K562 (cell line): Measurements from ENCODE around the gene MAP3K20. TPM values are rescaled to one million over a fixed set of nuclear protein-coding genes. Genes with fewer than 3 reads are reported as not detected.

ENCODE experiments used
- ATAC-seq: fragments of 200-7000 bp; cut with Tn5 transposase; 3 replicates; pipeline ENCODE4 v1.9.1; 2020; ENCODE audit warnings: moderate library complexity
- BruUV-seq: library from RNA; stranded (reverse); fragments of 400-500 nt; replicated peaks from 2 replicates; lab custom pipeline; 2021; lab: Mats Ljungman, UMichigan
- CTCF ChIA-PET: fragments of 300-600 bp; formaldehyde crosslinking; extraction: SDS; loops from one replicate; lab custom pipeline; 2021; ENCODE audit warnings: low intra/inter-chr PET ratio; lab: Yijun Ruan, JAX
- POLR2A ChIA-PET: fragments of 300-600, 350-650 bp; sonication (Branson Sonifier 250); formaldehyde crosslinking; extraction: SDS; loops from one replicate; lab custom pipeline; 2021; ENCODE audit warnings: antibody characterized with exemption, inconsistent platforms; lab: Yijun Ruan, JAX
- DNase-seq, 4 experiments: peaks; one replicate each; pipeline versions ENCODE4 v3.0.0 to v3.0.0-alpha.2; 2011 to 2018; ENCODE audit warnings: low spot score in 3 of 4, mixed read lengths in 3 of 4; ENCODE audit errors: extremely low read depth in 1 of 4
- FAIRE-seq: peaks from 2 replicates; lab custom pipeline; 2011; peaks lifted over from hg19 to GRCh38; lab: Jason Lieb, UNC
- H2AFZ ChIP-seq: 2 replicates; pipeline ENCODE4 v1.6.0; 2011; ENCODE audit warnings: low read depth, low read length, control low read depth, inconsistent platforms
- H3K27ac ChIP-seq: fragments of 200-600 bp; 3 replicates; pipeline ENCODE4 v1.8.0; 2011; ENCODE audit warnings: low read depth, mild to moderate bottlenecking, control low read depth, inconsistent platforms, low read length, moderate library complexity, mixed read lengths; ENCODE audit errors: extremely low read depth
- H3K27me3 ChIP-seq, 2 experiments: fragments of 300-600 bp in 1 of 2; 2 replicates in 1 of 2; 3 replicates in 1 of 2; pipeline versions ENCODE4 v1.6.0 to v1.8.0; 2011; ENCODE audit warnings: inconsistent platforms in 2 of 2, low read length in 2 of 2, mild to moderate bottlenecking in 1 of 2, mixed read lengths in 1 of 2, moderate library complexity in 1 of 2; ENCODE audit not compliant: control insufficient read depth in 2 of 2, insufficient read depth in 2 of 2
- H3K36me3 ChIP-seq: fragments of 300-600 bp; 3 replicates; pipeline ENCODE4 v1.8.0; 2011; ENCODE audit warnings: mild to moderate bottlenecking, low read length, inconsistent platforms; ENCODE audit not compliant: control insufficient read depth, insufficient read depth
- H3K4me1 ChIP-seq, 2 experiments: fragments of 200-600 bp in 1 of 2; replicated peaks in 1 of 2; 2 replicates in 1 of 2; 3 replicates in 1 of 2; pipeline versions ENCODE4 v1.5.1 to v1.8.0; 2011; ENCODE audit warnings: inconsistent platforms in 2 of 2, low read length in 2 of 2, mild to moderate bottlenecking in 1 of 2, mixed read lengths in 1 of 2, moderate library complexity in 1 of 2; ENCODE audit not compliant: control insufficient read depth in 2 of 2, insufficient read depth in 2 of 2
- H3K4me2 ChIP-seq: 2 replicates; pipeline ENCODE4 v1.6.1; 2011; ENCODE audit warnings: low read length, control low read depth, inconsistent platforms, mixed read lengths; ENCODE audit not compliant: insufficient read depth
- H3K4me3 ChIP-seq: fragments of 200-600 bp; sonication (generic), shearing (Covaris generic); 2 replicates; pipeline ENCODE4 v1.5.1; 2016; ENCODE audit warnings: control low read depth, inconsistent platforms
- H3K79me2 ChIP-seq: fragments of 200-600 bp; 3 replicates; pipeline ENCODE4 v1.8.0; 2011; ENCODE audit warnings: low read length, inconsistent platforms; ENCODE audit not compliant: control insufficient read depth, insufficient read depth
- H3K9ac ChIP-seq, 2 experiments: 2 replicates each; pipeline versions ENCODE4 v1.6.0 to v1.6.1; 2011; ENCODE audit warnings: low read depth in 2 of 2, low read length in 2 of 2, control low read depth in 1 of 2, inconsistent platforms in 1 of 2, mild to moderate bottlenecking in 1 of 2, mixed read lengths in 1 of 2; ENCODE audit not compliant: insufficient read depth in 1 of 2
- H3K9me1 ChIP-seq: one replicate; pipeline ENCODE4 v1.6.0; 2011; ENCODE audit warnings: inconsistent platforms, mild to moderate bottlenecking, low read length, moderate library complexity; ENCODE audit not compliant: control insufficient read depth, insufficient read depth
- H3K9me3 ChIP-seq: replicated peaks from 2 replicates; pipeline ENCODE4 v1.5.1; 2011; ENCODE audit warnings: low read depth, low read length, inconsistent platforms; ENCODE audit not compliant: control insufficient read depth, insufficient read depth
- H4K20me1 ChIP-seq: replicated peaks from 2 replicates; pipeline ENCODE4 v1.6.1; 2011; ENCODE audit warnings: low read length, inconsistent platforms, mixed read lengths; ENCODE audit not compliant: control insufficient read depth, insufficient read depth
- ARID4B ChIP-seq: sonication (generic); formaldehyde crosslinking; IDR thresholded peaks from 2 replicates; pipeline ENCODE4 v1.8.0; 2022; ENCODE audit warnings: mild to moderate bottlenecking, missing genetic modification reagents
- E2F5 ChIP-seq: sonication (generic); formaldehyde crosslinking; IDR thresholded peaks from 2 replicates; pipeline ENCODE4 v1.8.0; 2022; ENCODE audit warnings: mild to moderate bottlenecking, missing genetic modification reagents
- GTF2E2 ChIP-seq: fragments of 200-800 bp; sonication (Bioruptor generic); IDR thresholded peaks from 2 replicates; pipeline ENCODE4 v1.6.1; 2016; ENCODE audit warnings: missing genetic modification characterization, missing compliant biosample characterization
- ZNF23 ChIP-seq: fragments of 250-450 bp; sonication (Bioruptor Pico); IDR thresholded peaks from 2 replicates; pipeline ENCODE4 v1.4.0; 2020; ENCODE audit warnings: mild to moderate bottlenecking
- WGBS: fragments of 100-300 bp; shearing (Covaris generic); methylation state at CpG from one replicate; pipeline ENCODE4 v1.1.6; 2016; ENCODE audit warnings: low coverage, mixed read lengths; ENCODE audit not compliant: insufficient coverage; ENCODE audit errors: missing lambda C conversion rate; 5-methylcytosine and 5-hydroxymethylcytosine counted together
- in situ Hi-C: fragments of 300-500 bp; cut with MboI; formaldehyde crosslinking; loops from 4 replicates; pipeline ENCODE4 v1.15.0; 2018; ENCODE audit warnings: inconsistent platforms, mixed read lengths
- intact Hi-C: fragments of 100-400 bp; cut with micrococcal nuclease; formaldehyde crosslinking; loops from 2 replicates; pipeline ENCODE4 v1.14.2; 2022
- polyA plus RNA-seq, 8 experiments: library from polyadenylated mRNA; depleted of rRNA in 4 of 8; stranded (reverse) in 5 of 8; unstranded in 3 of 8; fragments of >200 nt; fragmentation: Nextera tagmentation in 2 of 8; fragmentation: Illumina TruSeq in 1 of 8; extraction: Ambion mirVana in 2 of 8; extraction: Trizol in 1 of 8; gene quantifications; 2 replicates each; pipeline versions ENCODE4 v1.2.1 to v1.2.3, GENCODE V29; 2011 to 2014; ENCODE audit warnings: inconsistent platforms in 1 of 8, missing spikeins in 1 of 8
- total RNA-seq, 7 experiments: library from RNA; depleted of rRNA in 6 of 7; stranded (reverse); fragments of >200 nt in 6 of 7; fragmentation: Illumina TruSeq in 2 of 7; extraction: Trizol in 2 of 7; gene quantifications; 2 replicates each; pipeline versions ENCODE4 v1.2.1 to v1.2.3, GENCODE V29; 2011 to 2021; ENCODE audit warnings: low replicate concordance in 1 of 7
- TF ChIP-seq, protein P1 (sequence below): fragments of 250-450 bp; sonication (Bioruptor Pico); IDR thresholded peaks from 2 replicates; pipeline ENCODE4 v1.8.0; 2021; ENCODE audit warnings: moderate library complexity, mild to moderate bottlenecking, inconsistent platforms

MAP3K20 gene
- total and polyA plus RNA-seq, 9 of the 15 experiments (the other 6 are each of a cell fraction or from before 2014, with no cell fraction given) = 9.8 to 34.2 (median 27.3) TPM

DNA sequence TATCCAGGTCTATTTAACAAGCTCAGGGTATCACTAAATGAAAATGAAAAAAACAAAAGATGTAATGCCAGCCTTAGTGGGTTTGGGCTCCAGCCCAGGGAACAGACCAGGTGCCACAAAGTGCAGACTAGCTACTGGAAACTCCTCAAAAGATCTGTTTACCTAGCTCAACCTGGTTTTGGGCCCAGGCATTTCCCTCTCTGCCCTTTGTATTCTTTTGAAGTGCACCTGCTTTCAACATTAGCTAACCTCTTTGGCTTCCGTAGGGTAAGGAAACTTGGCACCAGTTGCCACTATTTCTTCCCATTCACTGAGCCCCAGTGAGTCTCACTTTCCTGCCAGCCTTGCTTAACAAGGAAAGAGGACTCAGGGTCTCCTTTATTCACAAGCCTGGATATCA, 155.4 kb downstream of the MAP3K20 start:
- Histone ChIP-seq H3K27ac (no peak overlapping the region), H3K9ac (no peak overlapping the region), H3K36me3 (peaks cover 28% of the 10 kb centered on the region; the same call in 2 of the 3 replicates), H3K27me3 (no peaks in the 10 kb centered on the region)
- BruUV-seq = no TSS peak
- DNase-seq (no peak), FAIRE-seq (no peak)
- POLR2A ChIA-PET = interaction anchor here (0.9 kb wide), 1 partner anchor 141 kb away, joined by 3 read pairs; no protein-coding TSS in a partner anchor
- 91% methylated on average over 1 of the region's 1 CpG for WGBS
- TF ChIP-seq, protein P1, sequence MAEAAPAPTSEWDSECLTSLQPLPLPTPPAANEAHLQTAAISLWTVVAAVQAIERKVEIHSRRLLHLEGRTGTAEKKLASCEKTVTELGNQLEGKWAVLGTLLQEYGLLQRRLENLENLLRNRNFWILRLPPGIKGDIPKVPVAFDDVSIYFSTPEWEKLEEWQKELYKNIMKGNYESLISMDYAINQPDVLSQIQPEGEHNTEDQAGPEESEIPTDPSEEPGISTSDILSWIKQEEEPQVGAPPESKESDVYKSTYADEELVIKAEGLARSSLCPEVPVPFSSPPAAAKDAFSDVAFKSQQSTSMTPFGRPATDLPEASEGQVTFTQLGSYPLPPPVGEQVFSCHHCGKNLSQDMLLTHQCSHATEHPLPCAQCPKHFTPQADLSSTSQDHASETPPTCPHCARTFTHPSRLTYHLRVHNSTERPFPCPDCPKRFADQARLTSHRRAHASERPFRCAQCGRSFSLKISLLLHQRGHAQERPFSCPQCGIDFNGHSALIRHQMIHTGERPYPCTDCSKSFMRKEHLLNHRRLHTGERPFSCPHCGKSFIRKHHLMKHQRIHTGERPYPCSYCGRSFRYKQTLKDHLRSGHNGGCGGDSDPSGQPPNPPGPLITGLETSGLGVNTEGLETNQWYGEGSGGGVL (CRISPR knock-in tag) = no peak
- TF ChIP-seq ZNF23 (no peak), GTF2E2 (tag) (no peak), ARID4B (CRISPR knock-in tag) (no peak), E2F5 (CRISPR knock-in tag) (no peak)
- TF ChIP-seq, all 486 proteins: peak for 0
- Histone ChIP-seq H2AFZ (no peak overlapping the region), H3K4me1 (no peaks in the 10 kb centered on the region), H3K9me3 (no peaks in the 10 kb centered on the region), H4K20me1 (0 out of 2 replicates have a peak, but pooled peaks cover 2% of the 10 kb centered on the region), H3K4me3 (no peak overlapping the region), H3K79me2 (no peaks in the 10 kb centered on the region), H3K9me1 (no peaks in the 10 kb centered on the region), H3K4me2 (no peak overlapping the region)
- ATAC-seq = no peak
- in situ Hi-C loops = no loop called here
- CTCF ChIA-PET = no interaction called here
- intact Hi-C loops = no loop called here
